Right ventricle myocardium inferior (tissue), 1 donor: ENCODE results near the gene THBS2. TPM values are rescaled to one million over a fixed set of nuclear protein-coding genes. Genes with fewer than 3 reads are reported as not detected.
"Not testable (repeated sequence)": the region's sequence is repeated elsewhere in the genome, so short reads cannot be mapped to it uniquely, and the experiment has no call there.

ENCODE experiments used
- ATAC-seq: fragments of 200-7000 bp; cut with Tn5 transposase; one replicate; pipeline ENCODE4 v1.9.1; 2020; ENCODE audit warnings: mild to moderate bottlenecking, moderate library complexity
- DNase-seq: peaks from one replicate; pipeline ENCODE4 v3.0.0; 2021; ENCODE audit errors: missing footprints
- intact Hi-C: fragments of 100-400 bp; cut with DNase I; formaldehyde crosslinking; loops from one replicate; pipeline ENCODE4 v1.11.0; 2022
- total RNA-seq: library from RNA; stranded (reverse); fragmentation: NEBNext Ultra II Directional; extraction: Animal tissue kit (Norgen Biotek cat#: 25700); gene quantifications from one replicate; pipeline ENCODE4 v1.2.1, GENCODE V29; 2021
- donor health status: DM: no; HTN: yes; CAD: no; lungs with severe emphysema.

Gene THBS2
- total RNA-seq, 1 donor from 2014 or later, result 10.6 TPM

DNA sequence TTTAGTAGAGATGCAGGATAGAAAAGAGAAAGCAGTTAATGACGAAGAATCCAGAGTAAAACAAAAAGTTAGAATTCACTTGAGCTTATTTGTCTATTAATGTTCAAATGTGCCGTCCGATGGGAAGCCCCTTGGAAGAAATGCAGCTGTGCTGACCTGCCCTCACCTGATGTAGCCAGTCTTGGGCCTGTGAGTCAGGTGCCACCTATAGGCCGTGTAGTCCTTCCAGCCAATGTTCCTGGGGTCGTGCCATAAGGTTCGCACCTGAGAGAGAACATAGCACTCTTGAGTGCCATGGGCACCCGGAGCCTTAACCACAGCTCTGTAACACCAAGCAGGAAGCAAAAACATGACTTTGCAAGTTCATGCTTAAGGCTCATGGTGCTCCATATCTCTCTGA is 32.4 kb downstream of the THBS2 start:
- peak; percentile 48 for DNase-seq
- intact Hi-C loops, result no loop called here
- ATAC-seq, result no peak

DNA sequence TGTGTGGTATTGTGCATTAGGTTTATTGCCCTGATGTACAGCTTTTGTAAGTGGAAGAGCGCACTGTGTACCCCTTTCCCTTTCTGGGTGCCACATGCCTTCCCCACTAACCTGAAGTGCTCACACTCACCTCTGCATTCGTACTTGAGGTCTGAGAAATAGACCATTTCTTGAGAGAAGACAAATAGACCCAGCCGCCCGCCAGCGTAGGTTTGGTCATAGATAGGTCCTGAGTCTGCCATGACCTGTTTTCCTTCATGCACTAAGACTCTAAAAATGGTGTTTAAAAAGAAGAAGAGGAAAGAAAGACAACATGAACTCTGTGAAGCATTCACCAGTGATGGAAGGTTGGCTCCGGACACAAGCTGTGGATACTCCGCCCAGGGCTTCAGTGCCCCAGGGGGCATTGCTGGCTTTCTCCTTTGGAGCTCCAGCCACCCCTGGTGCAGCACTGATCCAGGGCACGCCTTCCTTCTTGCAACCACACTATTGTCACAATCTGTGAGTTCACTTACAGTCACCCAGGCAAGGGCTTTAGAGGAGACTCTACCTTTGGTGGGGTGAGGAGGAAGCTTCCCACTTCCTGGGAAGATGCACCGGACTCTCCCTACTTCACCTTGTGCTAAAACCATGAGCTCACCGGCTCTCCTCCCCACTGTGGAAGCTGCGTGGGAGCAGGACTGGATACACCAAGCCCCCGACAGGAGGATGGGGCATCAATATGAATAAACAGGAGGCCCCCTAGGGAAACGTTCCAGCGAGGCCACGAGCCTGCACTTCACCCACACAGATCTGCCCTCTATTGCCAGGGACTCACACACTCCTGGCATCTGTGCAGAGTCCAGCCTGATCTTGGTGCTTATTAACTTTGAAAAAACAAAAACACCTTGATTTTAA is 33.3 kb downstream of the THBS2 start:
- intact Hi-C loops, result no loop called here
- peak; percentile 64 for DNase-seq
- peak; percentile 42 for ATAC-seq

DNA sequence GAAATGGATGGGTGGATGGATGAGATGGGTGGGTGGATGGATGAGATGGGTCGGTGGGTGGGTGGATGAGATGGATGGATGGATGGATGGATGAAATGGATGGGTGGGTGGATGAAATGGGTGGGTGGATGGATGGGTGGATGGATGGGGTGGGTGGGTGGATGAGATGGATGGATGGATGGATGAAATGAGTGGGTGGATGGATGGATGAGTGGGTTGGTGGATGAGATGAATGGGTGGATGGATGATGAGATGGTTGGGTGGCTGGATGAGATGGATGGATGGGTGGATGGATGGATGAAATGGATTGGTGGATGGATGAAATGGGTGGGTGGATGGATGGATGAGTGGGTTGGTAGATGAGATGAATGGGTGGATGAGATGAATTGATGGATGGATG is 35.7 kb downstream of the THBS2 start:
- no peak for DNase-seq
- intact Hi-C loops, result no loop called here
- no peak for ATAC-seq

DNA sequence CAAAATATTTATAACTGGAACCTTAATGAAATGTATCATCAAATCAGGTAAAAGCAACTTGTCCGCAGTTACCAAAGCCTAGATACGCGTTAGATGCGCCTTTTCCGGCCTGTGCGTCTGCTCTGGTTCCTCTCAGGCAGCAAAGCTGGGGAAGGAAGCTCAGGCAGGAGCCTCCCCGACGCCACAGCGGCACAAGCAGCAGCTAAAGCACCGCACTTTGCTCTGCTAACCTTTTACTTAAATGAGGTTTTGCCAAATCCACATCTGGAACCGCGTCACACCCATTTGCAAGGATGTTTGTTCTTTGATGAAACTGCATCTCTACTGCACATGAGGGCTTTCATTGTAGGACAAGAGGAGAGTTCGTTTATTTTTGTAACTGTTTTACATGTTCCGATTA is 36.8 kb downstream of the THBS2 start:
- no peak for DNase-seq
- no peak for ATAC-seq
- intact Hi-C loops, result no loop called here

DNA sequence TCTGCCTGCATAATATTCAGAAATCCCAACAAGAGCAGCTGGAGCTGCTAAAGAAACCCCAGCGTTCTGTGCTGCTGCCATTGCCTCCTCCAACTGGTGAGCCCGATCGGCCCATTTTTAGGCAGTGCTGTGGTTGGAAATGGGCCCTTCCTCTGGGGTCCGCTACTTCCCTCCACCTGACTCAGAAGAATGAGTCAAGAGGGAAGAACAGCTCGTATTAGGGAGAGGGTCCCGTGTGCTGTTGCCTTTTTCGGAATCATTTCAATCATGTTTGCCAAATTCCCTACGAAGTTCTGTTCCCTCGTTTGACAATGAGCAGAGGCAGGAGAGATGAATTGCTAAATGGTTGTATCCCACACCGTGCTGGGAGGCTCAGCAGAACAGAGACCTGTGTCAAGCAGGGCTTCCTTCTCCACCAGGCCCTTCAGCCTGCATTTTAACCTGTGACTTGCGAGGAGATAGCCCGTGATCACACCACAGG is 38.4 kb downstream of the THBS2 start:
- ATAC-seq (peak; percentile 11), DNase-seq (peak; percentile 58)
- intact Hi-C loops, result no loop called here

DNA sequence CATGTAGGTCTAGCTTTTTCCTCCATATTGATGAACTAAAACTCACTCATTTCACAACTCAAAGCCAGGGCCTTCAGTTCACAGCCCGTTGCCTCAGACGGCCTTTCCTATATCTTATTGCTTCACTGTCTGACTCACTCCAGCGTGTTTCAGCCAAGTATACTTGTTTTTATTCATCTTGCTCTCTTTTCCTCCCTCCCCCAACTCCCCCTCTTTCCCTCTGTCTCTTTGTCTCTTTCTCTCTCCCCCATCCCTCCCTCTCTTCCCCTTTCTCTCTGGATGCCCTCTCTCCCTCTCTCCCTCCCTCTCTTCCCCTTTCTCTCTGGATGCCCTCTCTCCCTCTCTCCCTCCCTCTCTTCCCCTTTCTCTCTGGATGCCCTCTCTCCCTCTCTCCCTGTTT is 38.9 kb downstream of the THBS2 start:
- intact Hi-C loops, DNase-seq: not testable (repeated sequence)
- peak; percentile 69 for ATAC-seq

DNA sequence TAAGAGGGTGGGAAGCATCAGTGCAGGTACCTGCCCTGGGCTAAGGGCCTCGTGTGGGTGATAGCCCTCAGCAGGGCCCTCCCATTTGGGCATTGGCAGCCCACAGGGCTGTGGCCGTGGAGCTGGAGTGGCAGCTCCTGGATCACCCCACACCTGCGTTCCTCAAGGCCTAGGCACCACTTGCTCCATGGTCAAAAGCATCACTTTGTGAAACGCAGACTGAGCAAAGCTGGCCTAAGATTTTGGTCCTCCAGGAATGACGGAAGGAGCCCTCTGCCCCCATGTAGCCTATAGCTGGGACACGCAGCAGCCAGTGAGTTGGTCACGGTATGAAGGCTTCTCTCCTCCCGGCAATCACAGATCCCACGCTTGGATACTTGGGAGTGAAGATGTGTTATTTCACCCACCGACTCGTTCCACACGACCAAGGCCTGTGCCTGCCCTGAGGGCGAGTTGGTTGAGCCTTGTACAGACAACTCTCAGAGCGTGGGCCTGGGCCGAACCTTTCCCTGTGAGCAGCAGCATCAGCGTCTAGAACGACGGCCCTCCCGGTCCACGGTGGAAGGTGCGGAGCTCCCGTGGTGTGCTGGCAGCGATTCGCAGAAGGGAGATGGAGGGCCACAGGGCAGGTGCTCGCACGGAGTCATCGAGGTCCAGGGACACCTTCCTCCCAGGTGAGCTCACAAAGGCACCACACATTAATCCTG is 39.7 kb downstream of the THBS2 start:
- ATAC-seq (no peak), DNase-seq (no peak)
- intact Hi-C loops, result no loop called here

DNA sequence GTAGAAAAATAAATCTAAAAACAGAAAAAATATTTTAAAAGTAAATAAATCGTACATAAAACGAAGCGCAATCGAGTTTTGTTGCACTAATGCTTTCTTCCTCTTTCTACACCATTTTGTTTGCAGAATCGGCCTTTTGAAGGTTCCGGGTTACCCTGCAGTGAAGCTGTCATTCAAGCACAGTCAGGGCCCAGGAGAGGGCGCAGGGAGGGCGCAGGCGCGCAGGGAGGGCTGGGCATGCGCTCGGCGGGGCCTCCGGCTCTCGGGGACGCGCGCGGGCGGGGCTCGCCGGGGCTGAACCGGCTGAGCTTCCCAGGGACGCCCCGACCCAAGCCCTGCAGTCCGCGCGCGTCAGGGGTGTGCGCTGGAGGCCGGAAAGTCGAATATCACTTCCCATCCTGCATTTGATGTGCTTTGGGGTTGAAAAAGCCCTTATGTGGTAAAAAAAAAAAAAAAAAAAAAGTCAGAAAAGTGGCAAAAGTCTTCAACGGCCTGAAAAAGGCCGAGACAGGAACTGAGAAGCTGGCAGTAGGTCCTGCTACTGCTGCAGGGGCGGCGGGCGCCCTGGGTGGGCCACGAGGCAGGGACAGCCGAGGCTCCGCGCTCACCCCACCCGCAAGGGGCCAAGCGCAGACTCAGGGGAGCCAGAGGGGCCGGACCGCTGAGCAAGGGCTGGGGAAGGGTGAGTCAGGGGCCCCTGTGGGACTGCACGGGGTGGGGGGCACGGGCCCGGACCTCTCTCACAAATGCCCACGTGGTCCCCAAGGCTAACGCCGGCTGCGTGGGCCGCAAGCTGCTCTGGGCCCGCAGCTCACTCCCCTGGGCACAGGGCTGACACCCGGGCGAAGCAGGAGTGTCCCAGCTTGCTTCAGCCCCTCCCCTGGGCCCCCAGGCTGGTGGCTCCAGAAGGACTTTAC is 40.5 kb downstream of the THBS2 start:
- intact Hi-C loops, result no loop called here
- ATAC-seq, result peak; percentile 98

DNA sequence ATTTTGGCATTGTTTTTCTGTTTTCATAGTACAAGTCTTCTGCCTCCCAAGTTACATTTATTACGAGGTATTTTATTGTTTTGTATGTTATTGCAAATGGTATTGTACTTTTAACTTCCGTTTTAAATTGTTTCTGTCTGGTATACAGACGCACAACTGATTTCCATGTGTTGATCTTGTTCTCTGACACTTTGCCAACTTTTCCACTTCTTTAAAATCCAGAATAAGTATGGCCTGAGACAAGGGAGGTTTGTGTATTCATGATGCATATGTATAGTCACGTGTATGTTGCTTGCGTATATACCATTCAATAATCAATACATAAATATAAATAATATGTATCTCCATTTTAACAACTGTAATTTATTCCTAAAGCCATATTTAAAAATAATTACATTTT is 41.2 kb downstream of the THBS2 start:
- intact Hi-C loops, result no loop called here

More for the DNA sequence above, 40.5 kb downstream of the THBS2 start:
- DNase-seq, result peak; percentile 95

DNA sequence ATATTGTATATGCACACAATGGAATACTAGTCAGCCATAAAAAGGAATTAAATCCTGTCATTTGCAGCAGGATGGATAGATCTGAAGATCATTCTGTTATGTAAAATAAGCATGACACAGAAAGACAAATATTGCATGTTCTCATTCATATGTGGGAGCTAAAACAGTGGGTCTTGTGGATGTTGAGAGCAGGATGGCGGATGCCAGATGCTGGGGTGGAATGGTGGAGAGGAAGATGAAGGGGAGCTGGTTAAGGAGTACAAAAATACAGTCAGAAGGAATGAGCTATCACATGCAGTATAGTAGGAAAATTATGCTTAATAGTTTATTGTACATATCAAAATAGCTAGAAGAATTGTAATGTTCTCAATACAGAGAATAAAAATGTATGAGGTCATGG is 41.8 kb downstream of the THBS2 start:
- intact Hi-C loops, result no loop called here
- no peak for ATAC-seq
- no peak for DNase-seq

More for the DNA sequence above, 41.2 kb downstream of the THBS2 start:
- no peak for ATAC-seq
- DNase-seq, result no peak

DNA sequence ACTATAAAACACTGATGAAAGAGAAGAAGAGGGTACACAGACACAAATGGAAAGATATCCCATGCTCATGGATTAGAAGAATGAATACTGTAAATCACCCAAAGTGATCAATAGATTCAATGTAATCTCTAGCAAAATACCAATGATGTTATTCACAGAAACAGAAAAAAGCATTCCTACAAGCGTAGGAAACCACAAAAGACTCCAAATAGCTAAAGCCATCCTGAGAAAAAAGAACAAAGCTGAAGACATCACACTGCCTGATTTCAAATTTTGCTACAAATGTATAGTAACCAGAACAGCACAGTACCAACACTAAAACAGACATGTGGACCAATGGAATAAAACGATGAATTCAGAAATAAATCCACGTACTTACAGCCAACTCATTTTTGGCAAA is 43.0 kb downstream of the THBS2 start:
- intact Hi-C loops, result no loop called here
- no peak for DNase-seq
- no peak for ATAC-seq

DNA sequence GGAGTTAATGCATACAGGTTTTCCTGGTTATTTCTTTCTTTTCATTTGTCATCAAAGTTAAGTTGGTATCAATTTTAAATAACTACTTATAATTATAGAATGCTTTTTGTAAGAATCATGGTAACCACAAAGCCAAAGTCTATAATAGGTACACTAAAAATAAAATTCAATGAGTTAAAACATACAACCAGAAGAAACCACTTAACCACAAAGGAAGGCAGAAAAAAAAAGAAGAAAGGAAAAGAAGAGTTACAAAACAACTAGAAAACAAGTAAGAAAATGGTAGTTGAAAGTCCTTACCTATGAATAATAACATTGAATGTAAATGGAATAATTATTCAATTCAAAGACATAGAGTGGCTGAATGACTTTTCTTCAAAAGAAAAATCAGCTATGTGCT is 45.6 kb downstream of the THBS2 start:
- ATAC-seq, result no peak
- intact Hi-C loops, result no loop called here

DNA sequence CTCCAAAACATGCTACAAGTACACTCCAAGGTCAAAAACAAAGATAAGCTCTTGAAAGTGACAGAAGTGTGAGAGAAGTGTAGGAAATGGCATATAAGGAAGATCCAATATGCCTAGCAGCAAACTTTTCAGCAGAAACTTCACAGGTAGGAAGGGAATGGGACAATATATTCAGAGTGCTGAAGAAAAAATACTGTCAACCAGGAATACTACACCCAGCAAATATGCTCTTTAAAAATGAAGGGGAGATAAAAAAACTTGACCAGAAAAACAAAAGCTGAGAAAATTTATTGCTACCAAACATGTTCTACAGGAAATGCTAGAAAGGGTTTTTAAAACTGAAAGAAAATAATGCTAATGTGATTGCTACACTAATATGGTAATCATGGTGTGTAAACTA is 46.2 kb downstream of the THBS2 start:
- intact Hi-C loops, result no loop called here
- ATAC-seq, result no peak
- DNase-seq, result no peak

More for the DNA sequence above, 45.6 kb downstream of the THBS2 start:
- DNase-seq, result no peak

DNA sequence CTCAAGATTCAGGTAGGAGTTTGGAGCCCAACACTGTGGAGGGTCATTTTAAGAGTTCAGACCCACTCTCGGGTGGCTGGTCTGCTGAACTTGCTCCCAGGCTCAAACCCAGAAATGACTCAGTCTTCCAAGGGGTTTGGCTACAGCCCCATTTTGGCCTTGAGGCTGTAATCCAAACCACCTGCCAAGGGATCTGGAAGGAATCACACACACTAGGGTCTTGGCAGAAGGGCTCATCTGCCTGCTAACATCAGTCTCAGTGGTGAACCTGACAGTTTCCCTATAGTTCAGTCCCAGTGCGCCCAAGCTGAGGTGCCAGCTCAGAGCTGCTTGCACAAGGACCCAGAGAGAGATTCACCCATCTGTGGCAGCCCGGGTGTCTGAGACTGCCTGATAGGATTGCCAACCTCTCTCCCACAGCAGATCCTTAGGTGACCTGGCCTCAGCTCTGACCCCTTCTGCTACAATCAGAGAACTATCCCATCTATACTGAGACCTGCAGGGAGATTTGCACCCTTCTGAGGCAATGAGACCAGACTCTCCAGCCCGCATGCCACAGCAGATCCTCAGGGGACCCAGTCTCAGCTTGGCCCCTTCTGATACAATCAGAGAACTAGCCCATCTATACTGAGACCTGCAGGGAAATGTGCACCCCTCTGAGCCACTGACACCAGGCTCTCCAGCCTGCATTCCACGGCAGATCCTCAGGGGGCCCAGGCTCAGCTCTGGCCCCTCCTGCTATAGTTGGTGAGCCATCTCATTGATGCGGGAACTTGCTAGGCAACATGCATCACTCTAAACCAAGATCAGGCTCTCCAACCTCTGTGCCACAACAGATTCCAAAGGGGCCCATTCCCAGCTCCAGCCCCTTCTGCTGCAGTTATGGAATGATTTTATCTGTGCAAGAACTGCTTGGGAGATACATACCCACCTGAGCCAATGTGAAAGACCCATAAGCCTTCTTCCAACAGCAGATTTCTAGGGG is 48.2 kb downstream of the THBS2 start:
- intact Hi-C loops, result no loop called here
- peak; percentile 64 for ATAC-seq
- no peak for DNase-seq

DNA sequence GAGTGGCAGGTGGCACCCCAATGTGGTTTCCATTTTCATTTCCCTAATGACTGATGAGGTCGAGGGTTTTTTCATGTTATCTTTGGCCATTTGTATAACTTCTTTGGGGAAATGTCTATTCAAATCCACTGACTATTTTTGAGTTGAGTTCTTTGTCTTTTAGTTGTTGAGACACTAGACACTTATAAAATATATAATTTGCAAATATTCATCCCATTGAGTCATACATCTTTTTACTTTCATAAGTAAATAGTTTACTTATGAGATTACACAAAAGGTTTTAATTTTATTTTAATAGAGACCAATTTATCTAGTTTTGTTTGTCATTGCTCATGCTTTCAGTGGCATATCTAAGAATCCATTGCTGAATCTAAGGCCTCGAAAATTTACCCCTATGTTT is 49.5 kb downstream of the THBS2 start:
- intact Hi-C loops, result no loop called here
- ATAC-seq (no peak), DNase-seq (no peak)

DNA sequence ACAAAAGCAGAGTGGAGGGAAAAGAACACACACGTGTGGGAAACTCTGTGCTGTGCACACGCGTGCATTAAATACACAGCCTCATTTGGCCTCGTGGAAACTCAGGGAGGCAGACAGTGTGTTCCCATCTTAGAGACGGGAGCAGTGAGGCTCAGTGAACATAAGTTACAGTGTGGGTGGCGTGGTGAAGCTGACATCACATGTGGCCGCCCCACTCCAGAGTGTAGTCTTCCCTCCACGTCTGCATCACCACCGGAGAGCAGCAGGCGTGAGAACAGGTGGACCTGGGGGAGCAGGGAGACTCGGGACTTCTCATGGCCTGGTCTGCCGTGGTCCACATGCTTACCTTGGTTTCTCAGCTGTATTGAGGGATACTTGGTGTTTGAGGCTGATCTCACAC is 51.7 kb downstream of the THBS2 start:
- intact Hi-C loops, result no loop called here
- ATAC-seq, result no peak
- DNase-seq, result no peak

DNA sequence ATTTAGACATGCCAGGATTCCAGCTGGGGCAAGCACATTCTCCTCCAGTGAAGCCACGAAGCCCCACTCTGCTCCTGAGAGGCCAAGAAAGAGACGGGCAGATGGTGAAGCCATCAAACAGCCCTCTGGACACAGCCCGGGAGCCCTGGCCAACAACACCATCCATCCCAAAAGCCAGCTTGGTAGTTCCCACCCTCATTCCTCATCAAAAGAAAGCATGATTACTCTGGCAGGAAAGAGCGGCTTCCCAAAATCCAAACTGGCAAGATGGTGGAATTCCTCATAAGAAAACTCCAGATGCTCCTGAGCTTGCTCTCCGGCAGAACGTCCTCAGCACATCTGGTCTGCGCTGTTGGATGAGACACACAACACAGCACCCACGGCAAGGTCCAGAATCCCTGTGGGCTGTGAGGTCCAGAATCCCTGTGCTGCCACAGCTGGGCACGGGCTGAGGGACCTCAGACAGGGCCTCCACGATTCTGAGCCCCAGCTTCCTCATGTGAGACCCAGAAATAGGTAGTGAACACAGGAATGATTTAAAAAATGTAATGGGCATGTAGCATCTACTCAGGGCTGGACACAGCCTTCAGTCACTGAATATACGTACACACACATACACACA is 52.6 kb downstream of the THBS2 start:
- intact Hi-C loops, result no loop called here
- no peak for DNase-seq

More for the DNA sequence above, 52.6 kb downstream of the THBS2 start:
- ATAC-seq, result no peak
